LoVo (cell line): Measurements from ENCODE around the gene DIO2.

Experiments used
- DNase-seq: peaks from one replicate; pipeline ENCODE4 v3.0.0-alpha.2; 2016; ENCODE audit warnings: low spot score

The DIO2 gene

GRCh38 chr14:80167793-80168448 lies 43.4 kb downstream of the DIO2 start:
- DNase-seq = no peak

GRCh38 chr14:80164991-80165721 lies 46.1 kb downstream of the DIO2 start:
- no peak for DNase-seq

- DNase-seq = no peak
Observed at GRCh38 chr14:80152763-80153162, 58.5 kb downstream of the DIO2 start.

GRCh38 chr14:80152166-80152565 lies 59.1 kb downstream of the DIO2 start:
- DNase-seq = no peak

- DNase-seq = no peak
Observed at GRCh38 chr14:80150301-80150700, 61.0 kb downstream of the DIO2 start.
